Panc1 (cell line): ENCODE results near the gene PIPOX. TPM values are rescaled to one million over a fixed set of nuclear protein-coding genes. Genes with fewer than 3 reads are reported as not detected.

Source experiments
- ATAC-seq: fragments of 200-7000 bp; cut with Tn5 transposase; 2 replicates; pipeline ENCODE4 v1.9.1; 2020; ENCODE audit warnings: mild to moderate bottlenecking, moderate library complexity
- BruUV-seq: library from RNA; stranded (reverse); fragments of 400-500 nt; replicated peaks from 2 replicates; lab custom pipeline; 2021; lab: Mats Ljungman, UMichigan
- CTCF ChIA-PET: fragments of 300-600 bp; sonication (Branson Sonifier 250); formaldehyde crosslinking; loops from one replicate; lab custom pipeline; 2022; ENCODE audit warnings: antibody characterized with exemption; lab: Charles Lee
- POLR2A ChIA-PET: fragments of 300-600 bp; sonication (Branson Sonifier 250); formaldehyde crosslinking; loops from one replicate; lab custom pipeline; 2022; ENCODE audit warnings: antibody characterized with exemption; lab: Charles Lee
- DNase-seq: peaks from one replicate; pipeline ENCODE4 v3.0.0-alpha.2; 2010; ENCODE audit warnings: low read depth, low spot score
- H3K27ac ChIP-seq: 2 replicates; pipeline ENCODE4 v1.5.1; 2011; ENCODE audit warnings: mild to moderate bottlenecking, low read length, inconsistent platforms
- H3K27me3 ChIP-seq: fragments of 200-500 bp; sonication (Bioruptor generic); 2 replicates; pipeline ENCODE4 v1.6.0; 2014; ENCODE audit warnings: low read length, inconsistent platforms; ENCODE audit not compliant: control insufficient read depth, insufficient read depth
- H3K36me3 ChIP-seq: fragments of 200-500 bp; sonication (Bioruptor generic); 2 replicates; pipeline ENCODE4 v1.5.1; 2014; ENCODE audit warnings: inconsistent platforms, mild to moderate bottlenecking, low read length, moderate library complexity; ENCODE audit not compliant: control insufficient read depth, insufficient read depth
- H3K4me1 ChIP-seq: 2 replicates; pipeline ENCODE4 v1.5.1; 2011; ENCODE audit warnings: inconsistent platforms, mild to moderate bottlenecking, low read length, moderate library complexity; ENCODE audit not compliant: control insufficient read depth, insufficient read depth
- H3K4me3 ChIP-seq, 2 experiments: 2 replicates each; pipeline ENCODE4 v1.5.1; 2011 to 2012; ENCODE audit warnings: low read depth in 2 of 2, low read length in 2 of 2, mild to moderate bottlenecking in 2 of 2, inconsistent platforms in 1 of 2, moderate library complexity in 1 of 2
- H3K9me3 ChIP-seq: fragments of 200-500 bp; sonication (Bioruptor generic); 2 replicates; pipeline ENCODE4 v1.5.1; 2014; ENCODE audit warnings: low read depth, mild to moderate bottlenecking, inconsistent platforms, low read length, moderate library complexity; ENCODE audit not compliant: control insufficient read depth, insufficient read depth
- POLR2AphosphoS5 ChIP-seq: IDR thresholded peaks from 2 replicates; pipeline ENCODE4 v1.6.1; 2012; ENCODE audit warnings: mild to moderate bottlenecking, low read depth, low read length, moderate library complexity
- SIN3A ChIP-seq: IDR thresholded peaks from 2 replicates; pipeline ENCODE4 v1.6.1; 2012; ENCODE audit warnings: low read depth, mild to moderate bottlenecking, low read length, moderate library complexity, borderline replicate concordance; ENCODE audit not compliant: insufficient read depth
- TCF7L2 ChIP-seq: IDR thresholded peaks from 2 replicates; pipeline ENCODE4 v1.6.1; 2011; ENCODE audit warnings: mild to moderate bottlenecking, low read depth, low read length, inconsistent platforms
- in situ Hi-C: cut with HindIII; loops from 2 replicates; pipeline ENCODE4 v1.10.0; 2016; ENCODE audit warnings: low sequenced_read_pairs, low pct_unique_long_range_greater_than_20kb
- intact Hi-C: fragments of 100-400 bp; cut with micrococcal nuclease; formaldehyde crosslinking; loops from one replicate; pipeline ENCODE4 v1.10.0; 2022; ENCODE audit not compliant: unreplicated experiment
- total RNA-seq: library from RNA; stranded (reverse); gene quantifications from one replicate; pipeline ENCODE4 v1.2.1, GENCODE V29; 2021; ENCODE audit not compliant: unreplicated experiment
- TF ChIP-seq, protein P1 (sequence below): fragments of 450-650 bp; IDR thresholded peaks from 2 replicates; pipeline ENCODE4 v1.5.1; 2017; ENCODE audit warnings: mild to moderate bottlenecking
- TF ChIP-seq, protein P2 (sequence below), 2 experiments: IDR thresholded peaks; 2 replicates each; pipeline ENCODE4 v1.6.1; 2011 to 2012; ENCODE audit warnings: low read depth in 2 of 2, control low read depth in 1 of 2, low read length in 1 of 2, mild to moderate bottlenecking in 1 of 2, moderate library complexity in 1 of 2; ENCODE audit not compliant: insufficient read depth in 1 of 2

The PIPOX gene
- total RNA-seq, 1 experiment from 2014 or later = 2.4 TPM

DNA sequence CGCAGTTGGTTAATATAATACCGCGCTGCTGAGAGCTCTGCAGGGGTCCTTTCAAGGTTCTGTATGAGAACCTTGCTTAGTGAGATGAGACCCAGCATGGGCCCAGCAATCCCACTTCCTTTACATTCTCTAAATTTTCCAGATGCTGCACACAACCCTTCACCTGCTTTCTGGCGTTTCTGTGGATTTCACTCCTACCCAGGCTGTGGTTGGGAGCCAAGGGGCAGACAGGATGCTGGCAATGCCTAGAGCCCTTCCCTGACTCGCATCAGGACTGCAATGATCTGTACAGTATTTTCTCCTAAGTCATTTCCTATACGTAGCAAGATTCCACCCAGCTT is 10.1 kb upstream of the PIPOX start:
- Histone ChIP-seq H3K27ac (no peak overlapping the region), H3K36me3 (no peaks in the 10 kb centered on the region), H3K4me1 (no peaks in the 10 kb centered on the region), H3K27me3 (peaks cover 38% of the 10 kb centered on the region), H3K9me3 (peaks cover 11% of the 10 kb centered on the region; the same call in 1 of the 2 replicates), H3K4me3 (no peak overlapping the region)
- DNase-seq = no peak
- TF ChIP-seq, protein P1, sequence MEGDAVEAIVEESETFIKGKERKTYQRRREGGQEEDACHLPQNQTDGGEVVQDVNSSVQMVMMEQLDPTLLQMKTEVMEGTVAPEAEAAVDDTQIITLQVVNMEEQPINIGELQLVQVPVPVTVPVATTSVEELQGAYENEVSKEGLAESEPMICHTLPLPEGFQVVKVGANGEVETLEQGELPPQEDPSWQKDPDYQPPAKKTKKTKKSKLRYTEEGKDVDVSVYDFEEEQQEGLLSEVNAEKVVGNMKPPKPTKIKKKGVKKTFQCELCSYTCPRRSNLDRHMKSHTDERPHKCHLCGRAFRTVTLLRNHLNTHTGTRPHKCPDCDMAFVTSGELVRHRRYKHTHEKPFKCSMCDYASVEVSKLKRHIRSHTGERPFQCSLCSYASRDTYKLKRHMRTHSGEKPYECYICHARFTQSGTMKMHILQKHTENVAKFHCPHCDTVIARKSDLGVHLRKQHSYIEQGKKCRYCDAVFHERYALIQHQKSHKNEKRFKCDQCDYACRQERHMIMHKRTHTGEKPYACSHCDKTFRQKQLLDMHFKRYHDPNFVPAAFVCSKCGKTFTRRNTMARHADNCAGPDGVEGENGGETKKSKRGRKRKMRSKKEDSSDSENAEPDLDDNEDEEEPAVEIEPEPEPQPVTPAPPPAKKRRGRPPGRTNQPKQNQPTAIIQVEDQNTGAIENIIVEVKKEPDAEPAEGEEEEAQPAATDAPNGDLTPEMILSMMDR = no peak
- no peak for TF ChIP-seq SIN3A
- no TSS peak for BruUV-seq
- ChIA-PET POLR2A (no interaction called here), CTCF (no interaction called here)
- intact Hi-C loops (no loop called here), in situ Hi-C loops (no loop called here)
- no peak for ATAC-seq

DNA sequence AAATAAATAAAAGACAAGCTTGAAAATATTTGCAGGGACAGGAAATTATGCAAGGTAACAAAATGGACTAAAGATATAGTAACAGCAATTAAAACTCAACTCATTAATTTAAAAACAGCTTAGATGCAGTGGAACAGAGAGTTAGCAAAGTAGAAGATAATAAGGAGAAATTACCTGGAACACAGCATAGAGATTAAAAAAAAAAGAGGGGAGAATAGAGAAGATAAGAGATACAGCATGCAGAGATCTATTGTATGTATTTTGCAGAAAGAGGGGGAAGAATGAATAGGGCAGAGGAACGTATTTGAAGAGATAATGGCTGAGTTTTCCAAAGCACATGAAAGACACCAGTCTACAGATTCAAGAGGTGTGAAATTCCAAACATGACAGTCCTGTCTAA is 8.4 kb upstream of the PIPOX start:
- Histone ChIP-seq H3K27ac (no peak overlapping the region), H3K27me3 (peaks cover 30% of the 10 kb centered on the region), H3K9me3 (peaks cover 11% of the 10 kb centered on the region; the same call in 1 of the 2 replicates), H3K36me3 (no peaks in the 10 kb centered on the region), H3K4me1 (no peaks in the 10 kb centered on the region; the same call in 1 of the 2 replicates), H3K4me3 (no peak overlapping the region)
- intact Hi-C loops (no loop called here), in situ Hi-C loops (no loop called here)
- ATAC-seq = no peak
- POLR2A ChIA-PET = no interaction called here
- CTCF ChIA-PET = no interaction called here
- no peak for DNase-seq
- TF ChIP-seq TCF7L2 = no peak
- TF ChIP-seq POLR2AphosphoS5 = no peak
- TF ChIP-seq SIN3A = no peak
- TF ChIP-seq, protein P1 = no peak
- BruUV-seq = no TSS peak

GRCh38 chr17:29036584-29036983 is 6.4 kb upstream of the PIPOX start:
- ChIA-PET CTCF (no interaction called here), POLR2A (no interaction called here)
- ATAC-seq (no peak), DNase-seq (no peak)
- TF ChIP-seq, protein P1 = no peak
- TF ChIP-seq POLR2AphosphoS5 (no peak), TCF7L2 (no peak), SIN3A (no peak)
- TF ChIP-seq, protein P2, sequence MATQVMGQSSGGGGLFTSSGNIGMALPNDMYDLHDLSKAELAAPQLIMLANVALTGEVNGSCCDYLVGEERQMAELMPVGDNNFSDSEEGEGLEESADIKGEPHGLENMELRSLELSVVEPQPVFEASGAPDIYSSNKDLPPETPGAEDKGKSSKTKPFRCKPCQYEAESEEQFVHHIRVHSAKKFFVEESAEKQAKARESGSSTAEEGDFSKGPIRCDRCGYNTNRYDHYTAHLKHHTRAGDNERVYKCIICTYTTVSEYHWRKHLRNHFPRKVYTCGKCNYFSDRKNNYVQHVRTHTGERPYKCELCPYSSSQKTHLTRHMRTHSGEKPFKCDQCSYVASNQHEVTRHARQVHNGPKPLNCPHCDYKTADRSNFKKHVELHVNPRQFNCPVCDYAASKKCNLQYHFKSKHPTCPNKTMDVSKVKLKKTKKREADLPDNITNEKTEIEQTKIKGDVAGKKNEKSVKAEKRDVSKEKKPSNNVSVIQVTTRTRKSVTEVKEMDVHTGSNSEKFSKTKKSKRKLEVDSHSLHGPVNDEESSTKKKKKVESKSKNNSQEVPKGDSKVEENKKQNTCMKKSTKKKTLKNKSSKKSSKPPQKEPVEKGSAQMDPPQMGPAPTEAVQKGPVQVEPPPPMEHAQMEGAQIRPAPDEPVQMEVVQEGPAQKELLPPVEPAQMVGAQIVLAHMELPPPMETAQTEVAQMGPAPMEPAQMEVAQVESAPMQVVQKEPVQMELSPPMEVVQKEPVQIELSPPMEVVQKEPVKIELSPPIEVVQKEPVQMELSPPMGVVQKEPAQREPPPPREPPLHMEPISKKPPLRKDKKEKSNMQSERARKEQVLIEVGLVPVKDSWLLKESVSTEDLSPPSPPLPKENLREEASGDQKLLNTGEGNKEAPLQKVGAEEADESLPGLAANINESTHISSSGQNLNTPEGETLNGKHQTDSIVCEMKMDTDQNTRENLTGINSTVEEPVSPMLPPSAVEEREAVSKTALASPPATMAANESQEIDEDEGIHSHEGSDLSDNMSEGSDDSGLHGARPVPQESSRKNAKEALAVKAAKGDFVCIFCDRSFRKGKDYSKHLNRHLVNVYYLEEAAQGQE (IDR thresholded peaks at IDR 0.05; ENCODE audit: insufficient read depth in 1 of 2, low read depth in 2 of 2, low read length in 1 of 2) = no peak
- intact Hi-C loops = no loop called here
- Histone ChIP-seq H3K4me1 (no peaks in the 10 kb centered on the region; the same call in 1 of the 2 replicates), H3K4me3 (no peak overlapping the region), H3K27ac (no peak overlapping the region), H3K27me3 (peaks cover 24% of the 10 kb centered on the region), H3K36me3 (no peaks in the 10 kb centered on the region), H3K9me3 (peaks cover 11% of the 10 kb centered on the region; the same call in 1 of the 2 replicates)
- BruUV-seq = no TSS peak
- in situ Hi-C loops = no loop called here
